Measurements from ENCODE around the gene ATP10B.

The ATP10B gene

GRCh38 chr5:160805376-160805775, 46.6 kb downstream of the ATP10B start:
- no peak for DNase-seq

GRCh38 chr5:160802592-160802991, 49.4 kb downstream of the ATP10B start:
- DNase-seq, result peak; percentile 14 to 53

DNA sequence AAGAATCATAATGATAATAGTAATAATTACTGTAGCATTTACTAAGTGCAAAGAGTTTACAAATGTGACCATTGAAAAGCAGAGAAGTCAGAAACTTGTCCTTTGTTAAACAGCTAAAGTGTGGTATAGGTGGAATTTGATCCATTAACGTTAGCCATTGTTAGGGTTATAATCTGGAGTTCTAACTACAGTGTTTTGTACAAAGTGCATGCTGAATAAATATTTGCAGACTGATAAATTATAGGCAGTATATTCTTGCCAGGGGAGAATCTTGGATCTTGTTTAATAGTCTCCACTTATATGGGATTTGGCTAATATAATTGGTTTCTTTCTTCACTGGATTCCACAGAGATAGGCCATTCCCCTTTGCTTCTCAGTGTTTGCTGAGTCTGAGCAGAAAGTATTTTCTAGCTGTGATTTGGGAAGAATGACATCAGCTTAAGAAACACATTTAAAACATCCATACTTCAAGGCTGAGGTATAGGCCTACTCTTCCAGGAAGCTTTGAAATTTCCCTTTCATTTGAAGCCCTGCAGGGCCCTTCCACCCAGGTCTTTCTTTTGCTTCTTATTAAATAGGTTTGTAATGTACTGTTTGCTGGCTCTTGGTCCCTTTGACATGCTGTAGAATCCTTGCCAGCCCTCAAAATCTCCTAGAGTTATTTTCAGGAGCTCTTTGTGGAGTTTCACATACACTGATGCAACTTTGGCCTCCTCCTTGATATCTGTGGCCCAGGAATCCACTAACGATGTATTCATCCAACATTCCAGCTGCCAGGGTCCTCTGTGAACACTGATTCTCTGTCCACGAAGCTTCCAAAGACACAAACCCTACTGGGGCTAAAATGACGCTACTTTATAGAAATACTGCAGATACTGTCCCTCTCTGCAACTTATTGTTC, 51.4 kb downstream of the ATP10B start:
- DNase-seq, result no peak

- DNase-seq, result no peak
Observed at GRCh38 chr5:160799184-160799583, 52.8 kb downstream of the ATP10B start.

DNA sequence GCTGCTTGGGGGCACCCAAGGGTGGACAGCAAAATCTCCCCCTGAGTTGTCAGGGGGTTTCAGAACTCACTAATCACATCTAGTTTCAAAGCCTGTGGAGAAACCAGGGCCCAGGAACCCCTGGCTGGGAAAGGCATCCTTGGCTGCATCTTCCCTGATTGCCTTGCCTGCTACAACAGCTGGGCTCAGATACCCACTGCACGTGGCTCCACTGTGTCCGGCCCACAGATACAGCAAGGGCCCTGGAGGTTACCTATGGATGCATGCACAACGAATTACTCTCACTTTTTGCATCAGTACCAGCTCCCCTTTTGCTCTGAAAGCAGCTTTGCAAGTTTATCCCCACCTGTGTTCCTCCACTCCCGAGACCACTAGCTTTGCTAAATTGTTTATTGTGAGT, 55.0 kb downstream of the ATP10B start:
- DNase-seq, result no peak

- DNase-seq, result no peak
Observed at GRCh38 chr5:160793530-160793899, 58.5 kb downstream of the ATP10B start.

GRCh38 chr5:160792732-160793529, 59.1 kb downstream of the ATP10B start:
- no peak for DNase-seq

GRCh38 chr5:160792281-160792680, 59.7 kb downstream of the ATP10B start:
- DNase-seq, result no peak

GRCh38 chr5:160789219-160789859, 62.7 kb downstream of the ATP10B start:
- no peak for DNase-seq

DNA sequence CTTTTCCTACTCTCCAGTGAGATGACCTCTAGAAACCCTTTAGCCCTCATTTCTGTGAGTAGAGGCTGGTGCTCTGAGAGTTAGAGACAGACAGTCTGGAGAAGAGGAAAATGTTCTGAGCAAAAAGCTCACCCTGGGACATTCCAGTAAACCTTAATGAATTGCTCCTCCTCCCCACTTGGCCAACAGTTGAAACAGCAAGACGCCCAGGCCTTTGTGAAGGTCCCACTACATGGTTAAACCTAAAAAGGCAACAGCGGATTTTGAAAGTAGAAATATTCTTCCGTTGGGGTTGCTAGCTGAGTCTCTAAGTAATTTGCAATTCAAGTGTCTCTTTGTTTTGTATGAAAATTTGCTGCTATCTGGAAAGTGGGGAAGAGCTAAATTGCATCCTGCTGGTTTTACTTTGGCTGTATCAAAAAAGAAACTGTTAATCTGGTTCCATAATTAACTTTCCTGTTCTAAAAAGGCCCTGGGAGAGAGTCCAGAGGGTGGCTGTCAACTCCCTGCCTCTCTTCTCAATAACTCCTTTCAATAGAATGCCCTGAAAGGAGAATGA, 63.8 kb downstream of the ATP10B start:
- DNase-seq, result no peak

DNA sequence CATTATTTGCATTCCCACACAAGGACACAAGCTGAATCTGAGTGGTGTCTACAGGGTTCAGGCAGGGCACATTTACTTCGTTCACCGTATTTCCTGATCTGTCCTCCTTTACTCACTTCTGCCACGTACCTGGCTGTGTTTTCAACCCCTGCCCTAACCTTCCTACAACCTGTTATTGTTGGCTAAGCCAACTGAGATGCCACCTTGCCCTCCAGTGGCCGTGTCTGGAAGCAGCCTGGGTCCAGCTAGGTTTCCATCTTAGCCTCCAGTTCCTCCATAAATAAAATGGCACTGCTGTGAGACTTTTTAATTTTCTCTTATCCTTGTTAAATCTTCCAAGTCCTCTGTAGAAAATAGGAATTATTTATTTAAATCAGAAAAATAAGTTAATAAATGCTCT, 64.8 kb downstream of the ATP10B start:
- DNase-seq, result peak; percentile 5 to 26

DNA sequence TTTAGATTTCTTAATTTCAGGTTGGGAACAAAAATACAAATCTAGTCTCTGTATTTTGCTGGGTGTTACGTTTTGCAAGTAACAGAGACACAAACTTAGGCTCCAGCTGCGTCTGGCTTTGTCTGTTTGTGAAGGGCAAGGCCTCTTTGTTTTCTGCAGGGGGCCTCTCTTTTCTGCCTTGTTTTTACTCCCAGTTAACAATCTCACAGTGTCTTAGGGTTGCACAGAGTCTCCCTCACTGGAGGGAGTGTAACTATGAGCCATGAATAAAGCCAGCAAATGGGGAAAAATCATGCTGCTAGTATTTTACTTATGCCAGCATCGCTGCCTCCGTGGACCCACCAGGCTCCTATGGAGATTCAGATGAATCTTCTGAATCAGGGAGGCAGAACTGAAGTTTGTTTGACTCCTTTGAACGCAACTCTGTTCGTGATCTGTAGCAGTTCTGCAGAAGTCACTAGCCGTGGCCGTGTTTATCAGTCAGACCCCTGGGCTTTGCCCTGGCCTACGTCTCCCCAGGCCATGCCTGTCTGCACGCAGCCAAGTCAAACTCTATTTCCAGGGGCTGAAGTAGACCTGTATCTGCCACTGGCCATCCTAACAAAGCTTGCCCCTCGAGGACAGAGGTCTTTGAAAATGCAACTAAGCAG, 77.2 kb downstream of the ATP10B start:
- no peak for DNase-seq

- no peak for DNase-seq
Observed at GRCh38 chr5:160773646-160774410, 78.2 kb downstream of the ATP10B start.

DNA sequence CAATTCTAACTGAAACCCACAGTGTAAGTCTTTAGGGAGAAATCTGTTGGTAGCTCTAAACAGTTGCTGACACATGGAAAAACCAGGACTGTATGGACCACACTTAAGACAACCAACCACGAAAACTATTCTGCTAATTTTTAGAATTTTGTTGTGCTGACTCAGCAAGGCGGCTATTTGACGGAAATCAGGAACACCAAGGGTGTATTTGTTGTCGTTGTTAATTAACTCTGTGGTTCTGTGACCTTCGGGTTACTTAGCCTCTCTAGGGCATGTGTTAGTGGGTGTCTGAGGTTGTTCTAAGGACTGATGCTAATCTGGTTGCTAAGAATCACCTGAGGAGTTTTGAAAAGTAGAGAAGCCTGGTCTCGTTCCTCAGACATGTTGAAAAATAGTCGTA, 79.2 kb downstream of the ATP10B start:
- DNase-seq, result no peak

GRCh38 chr5:160770718-160771117, 81.3 kb downstream of the ATP10B start:
- no peak for DNase-seq

DNA sequence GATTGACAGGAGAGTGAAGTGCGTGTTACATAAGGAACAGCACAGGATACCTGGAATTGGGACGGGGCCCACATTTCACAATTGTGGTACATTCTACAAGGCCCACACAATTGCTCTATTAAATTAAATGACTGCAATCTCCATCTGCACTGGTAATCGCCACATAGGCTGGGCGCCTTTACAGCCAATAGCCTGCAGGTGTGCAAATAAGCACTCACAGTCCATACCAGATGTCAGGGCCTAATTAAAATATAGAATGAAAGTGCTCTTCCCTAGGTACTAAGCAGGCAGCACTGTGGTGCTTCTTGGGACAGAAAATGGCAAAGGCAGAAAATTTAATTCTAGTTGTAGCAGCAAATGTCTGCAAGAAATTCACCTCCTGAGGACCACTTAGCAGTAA, 82.7 kb downstream of the ATP10B start:
- DNase-seq, result peak; percentile 41 to 86

- no peak for DNase-seq
Observed at GRCh38 chr5:160767062-160767461, 84.9 kb downstream of the ATP10B start.

DNA sequence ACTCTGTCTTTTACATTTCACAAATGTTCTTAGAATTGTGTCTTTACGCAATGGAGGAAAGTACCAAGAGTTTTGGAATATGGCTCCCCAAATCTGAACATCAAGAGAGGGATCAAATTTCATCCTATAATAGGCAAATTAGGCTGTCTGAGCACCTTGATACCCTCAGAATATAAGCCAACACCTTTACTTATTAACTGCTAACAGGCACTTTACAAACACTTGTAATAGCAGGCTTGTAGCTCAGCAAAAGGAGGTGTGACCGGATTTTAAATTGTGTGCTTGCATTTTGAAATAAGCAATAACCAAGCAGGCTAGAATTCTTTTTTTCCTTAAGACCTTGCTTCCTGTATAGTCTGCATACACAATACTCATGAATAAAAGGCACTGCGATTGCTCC, 92.0 kb downstream of the ATP10B start:
- no peak for DNase-seq

DNA sequence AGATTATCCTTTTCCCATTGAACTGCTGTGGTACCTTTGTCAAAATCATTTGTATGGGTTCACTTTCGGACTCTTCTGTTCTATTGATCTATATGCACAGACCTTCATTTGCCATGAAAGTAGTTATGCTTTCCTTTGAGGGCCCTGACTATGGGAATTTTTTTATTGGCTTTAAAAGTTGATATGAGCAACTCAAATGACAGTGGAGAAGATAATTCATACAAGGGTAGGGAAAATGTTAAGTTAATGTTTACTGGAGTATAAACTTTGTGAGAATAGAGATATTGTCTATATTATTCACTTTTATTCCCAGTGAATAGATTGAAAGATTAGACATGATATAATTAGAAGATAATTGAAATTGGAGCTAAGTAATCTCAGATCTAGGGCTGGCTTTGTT, 94.8 kb downstream of the ATP10B start:
- no peak for DNase-seq

GRCh38 chr5:160750938-160751657, 100.9 kb downstream of the ATP10B start:
- DNase-seq, result peak in 1 of 2 experiments; percentile 30

- DNase-seq, result no peak
Observed at GRCh38 chr5:160749682-160750081, 102.3 kb downstream of the ATP10B start.
